ENCODE data around the gene KRT82.

Gene KRT82

DNA sequence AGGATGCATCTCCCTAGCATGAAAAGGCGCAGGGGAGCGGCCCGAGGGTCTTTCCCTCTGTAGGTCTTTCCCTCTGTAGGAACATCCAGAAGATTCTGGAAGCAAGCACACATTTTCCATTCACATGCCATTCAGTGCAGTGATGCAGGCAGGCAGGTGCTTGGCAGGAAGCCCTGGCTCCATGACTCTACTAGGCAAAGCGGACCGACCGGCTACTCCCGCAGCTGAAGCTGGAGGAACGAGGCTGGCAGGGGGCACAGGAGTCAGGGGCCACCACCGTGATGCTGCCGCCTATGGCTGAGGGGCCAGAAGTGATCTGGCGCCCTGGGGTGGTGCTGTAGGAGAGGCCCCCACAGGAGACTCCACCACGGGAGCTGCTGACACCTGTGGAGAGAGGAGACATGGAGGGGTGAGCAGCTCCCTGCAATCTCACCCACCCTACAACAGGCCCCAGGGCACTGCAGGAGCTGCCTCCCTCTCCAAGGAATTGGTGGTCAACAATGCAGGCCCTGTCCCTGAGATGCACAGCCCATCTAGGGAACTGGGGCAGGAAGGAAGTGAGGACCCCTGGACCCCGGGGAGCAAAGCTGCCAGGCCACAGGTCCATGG, 45.4 kb downstream of the KRT82 start:
- Histone ChIP-seq H3K9ac (ENCODE audit: low read length) (no peak overlapping the region), H3K4me2 (ENCODE audit: low read depth, low read length) (no peak overlapping the region), H3K9me3 (replicated peaks; ENCODE audit: insufficient read depth, low read length) (no peaks in the 10 kb centered on the region), H3F3A (ENCODE audit: insufficient read depth, low read length) (no peaks in the 10 kb centered on the region), H3K4me1 (ENCODE audit: low read length) (peaks cover 6% of the 10 kb centered on the region; the same call in 1 of the 2 replicates), H3K27ac (ENCODE audit: low read length) (no peak overlapping the region), H3K79me2 (ENCODE audit: low read length) (no peaks in the 10 kb centered on the region), H2AFZ (ENCODE audit: low read length) (no peak overlapping the region), H3K36me3 (replicated peaks; ENCODE audit: insufficient read depth, low read length) (no peaks in the 10 kb centered on the region), H3K4me3 (ENCODE audit: low read length) (no peak overlapping the region), H4K20me1 (ENCODE audit: insufficient read depth, low read length) (no peaks in the 10 kb centered on the region), H3K9me2 (replicated peaks; ENCODE audit: insufficient read depth, low read length) (no peaks in the 10 kb centered on the region), H3K27me3 (replicated peaks; ENCODE audit: insufficient read depth, low read length) (peaks cover 88% of the 10 kb centered on the region)
- no peak for TF ChIP-seq EZH2phosphoT487 (IDR thresholded peaks at IDR 0.05; ENCODE audit: low read length)
- TF ChIP-seq EZH2 (optimal IDR thresholded peaks at IDR 0.05; ENCODE audit: low read depth, low read length) = no peak
- TF ChIP-seq CTCF (IDR thresholded peaks at IDR 0.05; ENCODE audit: low read length) = no peak
- DNase-seq = no peak

GRCh38 chr12:52360106-52360662, 46.0 kb downstream of the KRT82 start:
- H3F3A ChIP-seq (ENCODE audit: insufficient read depth, low read length) = no peaks in the 10 kb centered on the region
- no peaks in the 10 kb centered on the region for H3K79me2 ChIP-seq (ENCODE audit: low read length)
- no peak overlapping the region for H3K4me3 ChIP-seq (ENCODE audit: low read length)
- H3K27me3 ChIP-seq (replicated peaks; ENCODE audit: insufficient read depth, low read length) = peaks cover 88% of the 10 kb centered on the region
- no peaks in the 10 kb centered on the region for H3K9me2 ChIP-seq (replicated peaks; ENCODE audit: insufficient read depth, low read length)
- H3K9ac ChIP-seq (ENCODE audit: low read length) = no peak overlapping the region
- H3K27ac ChIP-seq (ENCODE audit: low read length) = no peak overlapping the region
- no peak overlapping the region for H3K4me2 ChIP-seq (ENCODE audit: low read depth, low read length)
- H3K36me3 ChIP-seq (replicated peaks; ENCODE audit: insufficient read depth, low read length) = no peaks in the 10 kb centered on the region
- H4K20me1 ChIP-seq (ENCODE audit: insufficient read depth, low read length) = no peaks in the 10 kb centered on the region
- H3K9me3 ChIP-seq (replicated peaks; ENCODE audit: insufficient read depth, low read length) = no peaks in the 10 kb centered on the region
- H2AFZ ChIP-seq (ENCODE audit: low read length) = no peak overlapping the region
- H3K4me1 ChIP-seq (ENCODE audit: low read length) = peaks cover 6% of the 10 kb centered on the region; the same call in 1 of the 2 replicates
- TF ChIP-seq EZH2phosphoT487 (IDR thresholded peaks at IDR 0.05; ENCODE audit: low read length) = no peak
- DNase-seq = no peak

DNA sequence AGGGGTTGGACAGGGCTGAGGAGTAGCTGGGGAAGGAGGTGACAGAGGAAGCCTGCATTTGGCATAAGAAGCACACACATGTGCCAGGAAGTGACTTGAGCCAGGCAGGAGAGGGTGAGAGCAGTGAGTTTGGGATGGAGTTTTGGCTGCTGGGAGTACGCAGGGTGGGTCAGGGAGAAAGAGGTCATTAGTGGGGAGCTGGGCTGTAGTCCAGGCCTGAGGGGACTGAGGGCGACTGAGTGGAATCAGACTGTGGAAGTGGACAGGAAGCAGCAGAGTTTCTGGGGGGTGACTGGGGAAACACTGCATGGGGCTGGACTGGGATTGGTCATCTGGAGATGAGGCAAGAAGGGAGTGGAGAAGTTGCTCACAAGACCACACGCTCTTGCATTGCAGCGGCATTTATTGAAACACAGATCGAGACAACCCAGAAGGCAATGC, 46.5 kb downstream of the KRT82 start:
- Histone ChIP-seq H4K20me1 (ENCODE audit: insufficient read depth, low read length) (no peaks in the 10 kb centered on the region), H3K27ac (ENCODE audit: low read length) (no peak overlapping the region), H2AFZ (ENCODE audit: low read length) (no peak overlapping the region), H3K27me3 (replicated peaks; ENCODE audit: insufficient read depth, low read length) (peaks cover 88% of the 10 kb centered on the region), H3K9me2 (replicated peaks; ENCODE audit: insufficient read depth, low read length) (no peaks in the 10 kb centered on the region), H3K79me2 (ENCODE audit: low read length) (no peaks in the 10 kb centered on the region), H3K4me2 (ENCODE audit: low read depth, low read length) (no peak overlapping the region), H3K9me3 (replicated peaks; ENCODE audit: insufficient read depth, low read length) (no peaks in the 10 kb centered on the region), H3K9ac (ENCODE audit: low read length) (no peak overlapping the region), H3K4me3 (ENCODE audit: low read length) (no peak overlapping the region), H3F3A (ENCODE audit: insufficient read depth, low read length) (no peaks in the 10 kb centered on the region), H3K4me1 (ENCODE audit: low read length) (peaks cover 6% of the 10 kb centered on the region; the same call in 1 of the 2 replicates), H3K36me3 (replicated peaks; ENCODE audit: insufficient read depth, low read length) (no peaks in the 10 kb centered on the region)
- no peak for TF ChIP-seq EZH2phosphoT487 (IDR thresholded peaks at IDR 0.05; ENCODE audit: low read length)
- TF ChIP-seq EZH2 (optimal IDR thresholded peaks at IDR 0.05; ENCODE audit: low read depth, low read length) = no peak
- TF ChIP-seq CTCF (IDR thresholded peaks at IDR 0.05; ENCODE audit: low read length) = no peak
- DNase-seq = no peak
